NCI-H1436 treated with DMSO at 0.1 percent for 48 hours (cell line): ENCODE measurements around the gene CCDC88B.
A peak's percentile ranks its signal among the peaks of the same experiment; 100 is the strongest.
"Not testable (repeated sequence)": the region's sequence is repeated elsewhere in the genome, so short reads cannot be mapped to it uniquely, and the experiment has no call there.

ENCODE experiments used
- DNase-seq: peaks from one replicate; lab custom pipeline; 2025; lab: John Stamatoyannopoulos, UW

Gene CCDC88B

GRCh38 chr11:64323373-64323772 lies 16.6 kb upstream of the CCDC88B start:
- no peak for DNase-seq

GRCh38 chr11:64323984-64324383 lies 16.0 kb upstream of the CCDC88B start:
- DNase-seq = not testable (repeated sequence)

GRCh38 chr11:64324692-64325469 lies 15.1 kb upstream of the CCDC88B start:
- no peak for DNase-seq

GRCh38 chr11:64327375-64327774 lies 12.6 kb upstream of the CCDC88B start:
- DNase-seq = no peak

GRCh38 chr11:64327993-64328392 lies 12.0 kb upstream of the CCDC88B start:
- DNase-seq = no peak

- no peak for DNase-seq
These were observed 9.1 kb upstream of the CCDC88B start for GRCh38 chr11:64330888-64331287.

- no peak for DNase-seq
These were observed 8.2 kb upstream of the CCDC88B start for GRCh38 chr11:64331569-64332371.

GRCh38 chr11:64333556-64333955 lies 6.4 kb upstream of the CCDC88B start:
- DNase-seq = no peak

- peak; percentile 55 for DNase-seq
These were observed 5.0 kb upstream of the CCDC88B start for GRCh38 chr11:64334764-64335735.

GRCh38 chr11:64337538-64338249 lies 2.3 kb upstream of the CCDC88B start:
- DNase-seq = no peak

GRCh38 chr11:64338716-64339115 lies 1.3 kb upstream of the CCDC88B start:
- DNase-seq = no peak

GRCh38 chr11:64339286-64339685 lies 718 bp upstream of the CCDC88B start:
- no peak for DNase-seq

- no peak for DNase-seq
These were observed 799 bp downstream of the CCDC88B start for GRCh38 chr11:64340671-64341335.

GRCh38 chr11:64341429-64341828 lies 1.4 kb downstream of the CCDC88B start:
- DNase-seq = no peak

GRCh38 chr11:64341851-64342791 lies 2.1 kb downstream of the CCDC88B start:
- no peak for DNase-seq

- no peak for DNase-seq
These were observed 3.1 kb downstream of the CCDC88B start for GRCh38 chr11:64342869-64343745.

GRCh38 chr11:64343767-64344559 lies 4.0 kb downstream of the CCDC88B start:
- DNase-seq = no peak

- no peak for DNase-seq
These were observed 4.8 kb downstream of the CCDC88B start for GRCh38 chr11:64344787-64345186.
